AG08396 (cell line): ENCODE results near the gene ZNF563.

Experiments used
- DNase-seq: peaks from one replicate; pipeline ENCODE4 v3.0.0; 2012; ENCODE audit warnings: low spot score, mixed read lengths

Gene ZNF563

GRCh38 chr19:12294249-12295158 lies 38.9 kb downstream of the ZNF563 start, which contains the start of gene ZNF44:
Gene ZNF44 (minus strand): TSS chr19:12294883. CDS start chr19:12294694, 189 bp downstream.
- DNase-seq: peak; percentile 94

- peak; percentile 69 for DNase-seq
Measured at GRCh38 chr19:12293777-12294248, 39.6 kb downstream of the ZNF563 start.

GRCh38 chr19:12289790-12290065 lies 43.7 kb downstream of the ZNF563 start:
- no peak for DNase-seq

GRCh38 chr19:12287958-12288500 lies 45.4 kb downstream of the ZNF563 start:
- no peak for DNase-seq

- no peak for DNase-seq
Measured at GRCh38 chr19:12284631-12285030, 48.8 kb downstream of the ZNF563 start.

GRCh38 chr19:12284226-12284625 lies 49.2 kb downstream of the ZNF563 start:
- DNase-seq: no peak

- DNase-seq: no peak
Measured at GRCh38 chr19:12278713-12279112, 54.7 kb downstream of the ZNF563 start.

- DNase-seq: no peak
Measured at GRCh38 chr19:12272980-12273901, 60.2 kb downstream of the ZNF563 start.

GRCh38 chr19:12272386-12272785 lies 61.0 kb downstream of the ZNF563 start:
- DNase-seq: no peak

- no peak for DNase-seq
Measured at GRCh38 chr19:12270854-12271253, 62.6 kb downstream of the ZNF563 start.
